ENCODE results near the gene ATP6V1F.

- TF ChIP-seq, protein P1, sequence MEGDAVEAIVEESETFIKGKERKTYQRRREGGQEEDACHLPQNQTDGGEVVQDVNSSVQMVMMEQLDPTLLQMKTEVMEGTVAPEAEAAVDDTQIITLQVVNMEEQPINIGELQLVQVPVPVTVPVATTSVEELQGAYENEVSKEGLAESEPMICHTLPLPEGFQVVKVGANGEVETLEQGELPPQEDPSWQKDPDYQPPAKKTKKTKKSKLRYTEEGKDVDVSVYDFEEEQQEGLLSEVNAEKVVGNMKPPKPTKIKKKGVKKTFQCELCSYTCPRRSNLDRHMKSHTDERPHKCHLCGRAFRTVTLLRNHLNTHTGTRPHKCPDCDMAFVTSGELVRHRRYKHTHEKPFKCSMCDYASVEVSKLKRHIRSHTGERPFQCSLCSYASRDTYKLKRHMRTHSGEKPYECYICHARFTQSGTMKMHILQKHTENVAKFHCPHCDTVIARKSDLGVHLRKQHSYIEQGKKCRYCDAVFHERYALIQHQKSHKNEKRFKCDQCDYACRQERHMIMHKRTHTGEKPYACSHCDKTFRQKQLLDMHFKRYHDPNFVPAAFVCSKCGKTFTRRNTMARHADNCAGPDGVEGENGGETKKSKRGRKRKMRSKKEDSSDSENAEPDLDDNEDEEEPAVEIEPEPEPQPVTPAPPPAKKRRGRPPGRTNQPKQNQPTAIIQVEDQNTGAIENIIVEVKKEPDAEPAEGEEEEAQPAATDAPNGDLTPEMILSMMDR (IDR thresholded peaks at IDR 0.05; ENCODE audit: low read depth, low read length, poor library complexity, severe bottlenecking) = no peak
- TF ChIP-seq EZH2phosphoT487 (IDR thresholded peaks at IDR 0.05; ENCODE audit: borderline replicate concordance, low read length) = no peak
These were observed 34.5 kb upstream of the ATP6V1F start for GRCh38 chr7:128827971-128828711.
